GM23338 (cell line): ENCODE measurements around the gene DDIAS. TPM values are rescaled to one million over a fixed set of nuclear protein-coding genes. Genes with fewer than 3 reads are reported as not detected.

Source experiments
- ATAC-seq: fragments of 200-7000 bp; cut with Tn5 transposase; 3 replicates; pipeline ENCODE4 v1.9.1; 2020
- DNase-seq: peaks from one replicate; pipeline ENCODE4 v3.0.0-alpha.2; 2015; ENCODE audit warnings: low spot score
- H2AFZ ChIP-seq: fragments of 200-600 bp; sonication (generic); 2 replicates; pipeline ENCODE4 v1.8.0; 2016; ENCODE audit warnings: antibody characterized with exemption, mild to moderate bottlenecking, moderate library complexity
- H3F3A ChIP-seq: fragments of 200-600 bp; sonication (generic); replicated peaks from 2 replicates; pipeline ENCODE4 v1.8.0; 2017; ENCODE audit warnings: antibody characterized with exemption, mixed run types, low read depth
- H3K27ac ChIP-seq: fragments of 200-600 bp; sonication (generic); 2 replicates; pipeline ENCODE4 v1.6.1; 2016; ENCODE audit warnings: low read depth
- H3K27me3 ChIP-seq: fragments of 200-600 bp; sonication (generic); 2 replicates; pipeline ENCODE4 v1.8.0; 2016; ENCODE audit warnings: mild to moderate bottlenecking, mixed run types, moderate library complexity; ENCODE audit not compliant: insufficient read depth
- H3K36me3 ChIP-seq: fragments of 200-600 bp; sonication (generic); 2 replicates; pipeline ENCODE4 v1.8.0; 2016; ENCODE audit warnings: mild to moderate bottlenecking; ENCODE audit not compliant: insufficient read depth
- H3K4me1 ChIP-seq: fragments of 200-600 bp; sonication (generic); 2 replicates; pipeline ENCODE4 v1.8.0; 2016; ENCODE audit warnings: mild to moderate bottlenecking, moderate library complexity; ENCODE audit not compliant: insufficient read depth
- H3K4me2 ChIP-seq: fragments of 200-600 bp; sonication (generic); 2 replicates; pipeline ENCODE4 v1.7.1; 2017; ENCODE audit warnings: mixed run types
- H3K4me3 ChIP-seq: fragments of 200-600 bp; sonication (generic); 2 replicates; pipeline ENCODE4 v1.6.1; 2016; ENCODE audit warnings: mixed run types
- H3K79me2 ChIP-seq: fragments of 200-600 bp; sonication (generic); replicated peaks from 2 replicates; pipeline ENCODE4 v1.8.0; 2017; ENCODE audit warnings: mild to moderate bottlenecking; ENCODE audit not compliant: insufficient read depth
- H3K9me2 ChIP-seq: fragments of 200-600 bp; sonication (generic); 2 replicates; pipeline ENCODE4 v1.8.0; 2017; ENCODE audit not compliant: insufficient read depth
- H4K20me1 ChIP-seq: fragments of 200-600 bp; sonication (generic); replicated peaks from 2 replicates; pipeline ENCODE4 v1.8.0; 2017; ENCODE audit warnings: mild to moderate bottlenecking; ENCODE audit not compliant: insufficient read depth
- H3K27ac Mint-ChIP-seq: 2 replicates; pipeline ENCODE4 v1.8.0; 2020; ENCODE audit warnings: inconsistent platforms, mild to moderate bottlenecking, moderate library complexity, mixed read lengths
- H3K27me3 Mint-ChIP-seq: 3 replicates; pipeline ENCODE4 v1.8.0; 2022; ENCODE audit warnings: low read depth, mild to moderate bottlenecking, moderate library complexity, mixed read lengths, inconsistent platforms; ENCODE audit not compliant: insufficient read depth, poor library complexity
- H3K36me3 Mint-ChIP-seq: 3 replicates; pipeline ENCODE4 v1.8.0; 2021; ENCODE audit warnings: low read depth, mild to moderate bottlenecking, inconsistent platforms, moderate library complexity, mixed read lengths
- H3K4me1 Mint-ChIP-seq: 3 replicates; pipeline ENCODE4 v1.8.0; 2020; ENCODE audit warnings: mild to moderate bottlenecking, inconsistent platforms, mixed read lengths
- H3K4me3 Mint-ChIP-seq: 3 replicates; pipeline ENCODE4 v1.8.0; 2021; ENCODE audit warnings: moderate library complexity, mild to moderate bottlenecking, inconsistent platforms, mixed read lengths
- H3K9me3 Mint-ChIP-seq: 3 replicates; pipeline ENCODE4 v1.8.0; 2020; ENCODE audit warnings: moderate library complexity, mild to moderate bottlenecking, inconsistent platforms, mixed read lengths
- CREB1 ChIP-seq: fragments of 250-450 bp; sonication (Bioruptor Pico); IDR thresholded peaks from 2 replicates; pipeline ENCODE4 v1.5.0; 2020; ENCODE audit warnings: low read depth, mild to moderate bottlenecking, moderate library complexity
- ETS1 ChIP-seq: IDR thresholded peaks from 2 replicates; pipeline ENCODE4 v1.6.1; 2016; ENCODE audit warnings: antibody characterized with exemption
- EZH2 ChIP-seq: fragments of 200-600 bp; sonication (generic); IDR thresholded peaks from one replicate; pipeline ENCODE4 v1.8.0; 2017; ENCODE audit warnings: antibody characterized with exemption, mild to moderate bottlenecking, low read depth; ENCODE audit not compliant: unreplicated experiment
- EZH2phosphoT487 ChIP-seq: fragments of 200-600 bp; sonication (generic); IDR thresholded peaks from one replicate; pipeline ENCODE4 v1.8.1; 2018; ENCODE audit warnings: antibody characterized with exemption; ENCODE audit not compliant: unreplicated experiment
- JUNB ChIP-seq: IDR thresholded peaks from one replicate; pipeline ENCODE4 v1.6.1; 2016; ENCODE audit warnings: antibody characterized with exemption; ENCODE audit not compliant: unreplicated experiment
- NANOG ChIP-seq: IDR thresholded peaks from 2 replicates; pipeline ENCODE4 v1.6.1; 2016; ENCODE audit warnings: antibody characterized with exemption, borderline replicate concordance
- POLR2AphosphoS5 ChIP-seq: IDR thresholded peaks from 2 replicates; pipeline ENCODE4 v1.6.1; 2016; ENCODE audit warnings: antibody characterized with exemption, low read depth
- REST ChIP-seq: IDR thresholded peaks from one replicate; pipeline ENCODE4 v1.6.1; 2018; ENCODE audit warnings: antibody characterized with exemption; ENCODE audit not compliant: unreplicated experiment
- STAT1 ChIP-seq: IDR thresholded peaks from one replicate; pipeline ENCODE4 v1.6.1; 2016; ENCODE audit warnings: antibody characterized with exemption; ENCODE audit not compliant: unreplicated experiment
- ZNF114 ChIP-seq: fragments of 250-450 bp; sonication (Bioruptor Pico); IDR thresholded peaks from 2 replicates; pipeline ENCODE4 v1.5.0; 2020; ENCODE audit warnings: mild to moderate bottlenecking, moderate library complexity
- ZNF331 ChIP-seq: fragments of 250-450 bp; sonication (Bioruptor Pico); IDR thresholded peaks from 2 replicates; pipeline ENCODE4 v1.5.0; 2020; ENCODE audit warnings: low read depth, mild to moderate bottlenecking, moderate library complexity
- polyA plus RNA-seq: library from polyadenylated mRNA; unstranded; fragments of >200 nt; fragmentation: Nextera tagmentation; extraction: Ambion mirVana; gene quantifications from 2 replicates; pipeline ENCODE4 v1.2.1, GENCODE V29; 2016
- total RNA-seq: library from RNA; depleted of rRNA; stranded (reverse); fragments of >200 nt; shearing (Covaris generic); gene quantifications from 2 replicates; pipeline ENCODE4 v1.2.3, GENCODE V29; 2014
- TF ChIP-seq, protein P1 (sequence below), 2 experiments: fragments of 200-600 bp in 1 of 2; sonication (generic) in 1 of 2; conservative IDR thresholded peaks; 2 replicates each; pipeline versions ENCODE4 v1.5.1 to v1.6.1; 2016 to 2017; ENCODE audit warnings: antibody characterized with exemption in 2 of 2, low read depth in 2 of 2, mild to moderate bottlenecking in 2 of 2, moderate library complexity in 1 of 2

DDIAS gene
- total and polyA plus RNA-seq, 2 experiments from 2014 or later, result 19.5 to 53.0 TPM

- peaks cover 2% of the 10 kb centered on the region; the same call in 1 of the 2 replicates for H4K20me1 ChIP-seq
- H3K36me3 ChIP-seq, result no peaks in the 10 kb centered on the region
- H3K4me1 ChIP-seq, result no peaks in the 10 kb centered on the region
- ATAC-seq (no peak), DNase-seq (no peak)
- no peaks in the 10 kb centered on the region for H3K36me3 Mint-ChIP-seq
- no peak overlapping the region for H3K4me3 Mint-ChIP-seq
- no peaks in the 10 kb centered on the region for H3F3A ChIP-seq
- no peak overlapping the region for H3K4me3 ChIP-seq
- H2AFZ ChIP-seq, result no peak overlapping the region
- no peaks in the 10 kb centered on the region for H3K9me2 ChIP-seq
- H3K27me3 Mint-ChIP-seq, result no peaks in the 10 kb centered on the region
- H3K9me3 Mint-ChIP-seq, result no peaks in the 10 kb centered on the region
- no peak overlapping the region for H3K27ac ChIP-seq
- TF ChIP-seq NANOG (no peak), STAT1 (no peak), CREB1 (CRISPR knock-in tag) (no peak), JUNB (no peak)
- TF ChIP-seq, protein P1, sequence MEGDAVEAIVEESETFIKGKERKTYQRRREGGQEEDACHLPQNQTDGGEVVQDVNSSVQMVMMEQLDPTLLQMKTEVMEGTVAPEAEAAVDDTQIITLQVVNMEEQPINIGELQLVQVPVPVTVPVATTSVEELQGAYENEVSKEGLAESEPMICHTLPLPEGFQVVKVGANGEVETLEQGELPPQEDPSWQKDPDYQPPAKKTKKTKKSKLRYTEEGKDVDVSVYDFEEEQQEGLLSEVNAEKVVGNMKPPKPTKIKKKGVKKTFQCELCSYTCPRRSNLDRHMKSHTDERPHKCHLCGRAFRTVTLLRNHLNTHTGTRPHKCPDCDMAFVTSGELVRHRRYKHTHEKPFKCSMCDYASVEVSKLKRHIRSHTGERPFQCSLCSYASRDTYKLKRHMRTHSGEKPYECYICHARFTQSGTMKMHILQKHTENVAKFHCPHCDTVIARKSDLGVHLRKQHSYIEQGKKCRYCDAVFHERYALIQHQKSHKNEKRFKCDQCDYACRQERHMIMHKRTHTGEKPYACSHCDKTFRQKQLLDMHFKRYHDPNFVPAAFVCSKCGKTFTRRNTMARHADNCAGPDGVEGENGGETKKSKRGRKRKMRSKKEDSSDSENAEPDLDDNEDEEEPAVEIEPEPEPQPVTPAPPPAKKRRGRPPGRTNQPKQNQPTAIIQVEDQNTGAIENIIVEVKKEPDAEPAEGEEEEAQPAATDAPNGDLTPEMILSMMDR (conservative IDR thresholded peaks at IDR 0.05; ENCODE audit: low read depth in 2 of 2), result no peak
- peaks cover 12% of the 10 kb centered on the region for H3K79me2 ChIP-seq
- no peaks in the 10 kb centered on the region for H3K4me1 Mint-ChIP-seq
- H3K4me2 ChIP-seq, result no peak overlapping the region
- no peak overlapping the region for H3K27ac Mint-ChIP-seq
- H3K27me3 ChIP-seq, result no peaks in the 10 kb centered on the region
These were observed 12.2 kb upstream of the DDIAS start for GRCh38 chr11:82889133-82890001.

DNA sequence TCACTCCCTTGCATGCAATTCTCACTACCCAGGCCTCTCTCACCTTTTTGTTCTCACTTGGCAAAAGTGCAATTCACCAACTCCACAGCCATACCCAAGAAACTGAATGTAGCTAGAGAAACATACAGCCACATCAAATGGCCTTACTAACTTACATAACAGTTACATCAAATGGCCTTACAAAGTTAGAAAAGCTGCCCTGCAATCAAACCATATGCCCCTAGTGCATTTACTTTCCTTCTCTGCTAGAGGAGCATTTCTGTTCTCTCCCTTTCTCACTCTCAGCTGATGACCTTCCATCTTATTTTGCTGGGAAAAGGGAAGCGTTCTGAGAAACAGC, 11.6 kb upstream of the DDIAS start:
- Mint-ChIP-seq H3K4me1 (no peaks in the 10 kb centered on the region), H3K27me3 (no peaks in the 10 kb centered on the region), H3K36me3 (no peaks in the 10 kb centered on the region), H3K9me3 (no peaks in the 10 kb centered on the region), H3K4me3 (no peak overlapping the region), H3K27ac (no peak overlapping the region)
- H3K27me3 ChIP-seq, result no peaks in the 10 kb centered on the region
- H3K36me3 ChIP-seq, result no peaks in the 10 kb centered on the region
- no peaks in the 10 kb centered on the region for H3K4me1 ChIP-seq
- H3K27ac ChIP-seq, result no peak overlapping the region
- H3K9me2 ChIP-seq, result no peaks in the 10 kb centered on the region
- DNase-seq (no peak), ATAC-seq (no peak)
- no peaks in the 10 kb centered on the region; the same call in 1 of the 2 replicates for H4K20me1 ChIP-seq
- no peak overlapping the region for H2AFZ ChIP-seq
- no peaks in the 10 kb centered on the region for H3F3A ChIP-seq
- H3K4me3 ChIP-seq, result no peak overlapping the region
- H3K4me2 ChIP-seq, result no peak overlapping the region
- H3K79me2 ChIP-seq, result peaks cover 12% of the 10 kb centered on the region
- TF ChIP-seq ZNF114 (CRISPR knock-in tag) (no peak), EZH2 (no peak), ZNF331 (CRISPR knock-in tag) (no peak), POLR2AphosphoS5 (no peak), REST (no peak), STAT1 (no peak), CREB1 (CRISPR knock-in tag) (no peak), EZH2phosphoT487 (no peak), ETS1 (no peak)
- TF ChIP-seq, protein P1 (conservative IDR thresholded peaks at IDR 0.05; ENCODE audit: low read depth in 2 of 2), result no peak
